ENCODE results near the gene CDC14A.

GRCh38 chr1:100565937-100566699 is 213.8 kb downstream of the CDC14A start:
- TF ChIP-seq, protein P1, sequence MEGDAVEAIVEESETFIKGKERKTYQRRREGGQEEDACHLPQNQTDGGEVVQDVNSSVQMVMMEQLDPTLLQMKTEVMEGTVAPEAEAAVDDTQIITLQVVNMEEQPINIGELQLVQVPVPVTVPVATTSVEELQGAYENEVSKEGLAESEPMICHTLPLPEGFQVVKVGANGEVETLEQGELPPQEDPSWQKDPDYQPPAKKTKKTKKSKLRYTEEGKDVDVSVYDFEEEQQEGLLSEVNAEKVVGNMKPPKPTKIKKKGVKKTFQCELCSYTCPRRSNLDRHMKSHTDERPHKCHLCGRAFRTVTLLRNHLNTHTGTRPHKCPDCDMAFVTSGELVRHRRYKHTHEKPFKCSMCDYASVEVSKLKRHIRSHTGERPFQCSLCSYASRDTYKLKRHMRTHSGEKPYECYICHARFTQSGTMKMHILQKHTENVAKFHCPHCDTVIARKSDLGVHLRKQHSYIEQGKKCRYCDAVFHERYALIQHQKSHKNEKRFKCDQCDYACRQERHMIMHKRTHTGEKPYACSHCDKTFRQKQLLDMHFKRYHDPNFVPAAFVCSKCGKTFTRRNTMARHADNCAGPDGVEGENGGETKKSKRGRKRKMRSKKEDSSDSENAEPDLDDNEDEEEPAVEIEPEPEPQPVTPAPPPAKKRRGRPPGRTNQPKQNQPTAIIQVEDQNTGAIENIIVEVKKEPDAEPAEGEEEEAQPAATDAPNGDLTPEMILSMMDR (IDR thresholded peaks at IDR 0.05; ENCODE audit: low read length) = no peak
- TF ChIP-seq EZH2 (IDR thresholded peaks at IDR 0.05; ENCODE audit: borderline replicate concordance, low read length) = no peak
